8988T (cell line): ENCODE results near the gene P2RY6.
"Not testable (repeated sequence)": the region's sequence is repeated elsewhere in the genome, so short reads cannot be mapped to it uniquely, and the experiment has no call there.

ENCODE experiments used
- DNase-seq: peaks from one replicate; pipeline ENCODE4 v3.0.0; 2011

The P2RY6 gene

GRCh38 chr11:73262851-73263495 is 9.2 kb upstream of the P2RY6 start:
- no peak for DNase-seq

DNA sequence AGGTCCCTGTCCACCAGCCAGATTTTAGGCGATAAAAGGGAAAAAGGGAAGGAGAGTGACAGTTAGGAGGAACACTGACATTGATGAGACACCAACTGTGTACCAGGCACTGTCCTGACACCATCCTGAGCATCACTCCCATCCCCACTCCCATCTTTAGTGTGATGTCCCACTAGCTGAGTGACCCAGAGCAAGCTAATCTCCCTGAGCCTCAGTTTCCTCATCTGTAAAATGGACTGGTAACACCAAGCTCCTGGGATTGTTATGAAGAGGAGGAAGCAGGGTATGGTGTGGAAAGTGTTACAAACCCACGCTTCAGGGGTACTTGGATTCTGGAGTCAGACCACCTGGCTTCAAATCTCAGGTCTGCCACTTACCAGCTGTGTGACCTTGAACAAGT is 8.5 kb upstream of the P2RY6 start:
- DNase-seq = no peak

DNA sequence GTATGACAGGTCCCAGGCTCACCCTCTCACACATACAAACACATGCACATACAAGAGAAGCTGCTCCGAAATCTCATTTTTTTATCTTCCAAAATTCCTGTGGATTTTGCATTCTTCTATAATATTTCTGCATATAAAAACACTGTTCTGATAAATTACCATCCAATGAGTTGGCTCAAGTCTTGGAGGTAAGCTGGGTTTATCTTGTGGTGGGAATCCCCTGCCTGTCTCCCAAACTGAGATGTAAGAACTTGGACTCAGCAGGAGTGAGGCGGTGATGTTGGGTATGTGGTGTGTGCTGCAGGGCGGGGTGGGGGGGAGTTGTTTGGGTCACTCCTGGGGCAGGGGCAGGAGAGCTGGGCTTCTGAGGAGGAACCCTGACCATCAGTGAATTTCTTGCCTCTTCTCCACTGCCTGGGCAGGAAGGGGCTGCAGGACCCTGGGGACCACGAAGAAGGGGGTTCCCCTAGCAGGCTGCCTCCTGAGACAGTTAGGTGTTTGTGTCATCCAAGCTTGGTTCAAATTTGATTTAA is 6.8 kb upstream of the P2RY6 start:
- DNase-seq = no peak

DNA sequence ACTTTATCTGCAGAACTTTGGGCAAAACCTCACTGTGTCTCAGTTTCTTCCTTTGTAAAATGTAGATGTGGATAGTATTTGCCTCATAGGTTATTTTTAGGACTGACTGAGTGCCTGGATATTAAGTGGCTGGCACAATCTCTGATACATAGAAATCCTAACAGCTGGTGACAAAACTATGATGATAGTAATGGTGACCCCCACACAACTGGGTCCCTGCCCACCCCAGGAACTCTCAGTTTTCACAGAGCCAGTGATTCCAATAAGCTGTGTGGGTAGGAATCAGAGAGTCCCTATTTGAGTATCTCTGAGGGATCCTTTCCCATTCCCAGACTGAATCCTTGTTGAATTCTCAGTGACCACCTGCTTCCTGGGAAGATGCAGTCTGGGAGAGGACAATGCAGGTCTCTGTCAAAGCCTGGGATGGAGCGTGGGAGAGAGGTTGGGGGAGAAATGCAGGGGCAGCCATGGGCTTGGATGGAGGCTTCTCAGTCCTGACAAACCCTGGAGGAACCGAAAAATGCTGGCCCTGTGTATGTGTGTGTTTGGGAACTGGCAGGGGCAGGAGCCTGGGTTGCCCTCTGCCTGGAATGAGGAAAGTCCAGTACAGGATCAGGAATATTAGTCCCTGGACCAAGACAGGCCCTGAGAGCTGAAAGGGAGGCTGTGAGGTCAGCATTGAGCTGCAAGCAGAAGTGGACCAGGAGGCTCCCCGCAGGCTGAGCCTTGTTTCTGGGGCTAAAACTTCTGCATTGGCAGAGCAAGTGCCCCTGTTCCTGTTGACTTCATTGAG is 6.1 kb upstream of the P2RY6 start:
- DNase-seq = no peak

- DNase-seq = no peak
Observed at GRCh38 chr11:73266646-73267020, 5.5 kb upstream of the P2RY6 start.

DNA sequence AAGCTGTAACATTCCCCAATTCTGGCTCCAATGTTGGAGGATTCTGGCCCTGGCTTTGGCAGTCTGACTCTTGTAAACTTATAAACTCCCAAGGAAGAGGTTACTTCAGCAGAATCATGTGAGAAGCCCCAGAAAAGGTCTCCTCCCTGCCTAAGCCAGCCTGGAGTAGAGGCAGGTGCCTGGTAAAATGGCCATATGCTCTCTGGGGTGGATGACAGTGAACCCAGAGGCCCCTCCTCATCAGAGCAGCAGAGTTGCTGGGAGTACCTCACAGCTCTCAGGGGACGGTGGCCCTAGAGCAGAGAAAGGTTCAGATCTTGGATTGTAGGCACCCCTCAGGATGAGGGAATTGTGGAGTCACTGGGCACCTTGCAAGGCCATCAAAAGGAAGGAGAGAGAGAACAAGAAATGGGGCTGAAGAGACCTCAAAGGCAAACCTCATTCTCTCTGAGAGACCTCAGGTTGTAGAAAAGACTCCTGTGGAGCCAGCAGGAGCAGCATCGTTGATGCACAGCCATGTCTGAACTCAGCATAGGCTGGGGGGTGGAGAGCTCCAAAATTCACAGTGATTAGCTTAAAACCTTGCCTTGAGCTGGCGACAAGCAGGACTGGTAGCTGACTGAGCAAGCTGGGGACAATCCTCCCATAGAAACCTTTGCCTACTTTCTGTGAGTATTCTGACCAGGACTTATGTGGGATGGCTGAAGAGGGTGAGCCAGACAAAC is 4.9 kb upstream of the P2RY6 start:
- DNase-seq = no peak

- no peak for DNase-seq
Observed at GRCh38 chr11:73267906-73268540, 4.1 kb upstream of the P2RY6 start.

DNA sequence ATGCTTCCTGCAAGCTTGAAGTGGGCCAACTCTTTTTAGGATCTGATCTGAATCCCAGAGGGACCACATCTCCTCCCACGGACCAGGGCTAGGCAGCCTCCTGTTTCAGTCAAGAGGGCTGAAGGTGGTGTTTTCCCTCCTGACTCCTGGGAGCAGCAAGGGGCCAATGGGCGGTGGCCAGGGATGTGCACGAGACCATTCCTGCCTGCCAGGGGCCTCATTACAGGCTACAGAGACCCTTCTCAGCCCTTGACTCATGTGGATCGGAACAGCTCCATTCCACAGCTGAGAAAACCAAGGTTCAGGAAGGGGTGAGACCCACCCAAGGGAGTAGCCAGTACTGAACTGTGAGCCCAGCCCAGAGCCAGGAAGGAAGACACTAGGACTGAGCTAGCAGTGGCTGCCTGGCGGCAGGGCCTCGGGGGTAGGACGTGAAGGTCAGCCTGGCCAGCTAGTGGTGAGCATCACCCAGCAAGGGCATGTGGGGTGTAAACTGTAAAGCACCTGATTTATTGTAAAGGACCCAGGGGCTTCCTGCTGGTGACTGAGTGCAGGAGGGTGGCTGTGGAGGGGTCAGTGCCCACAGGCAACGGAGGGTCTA is 3.4 kb upstream of the P2RY6 start:
- DNase-seq = no peak

- DNase-seq = no peak
Observed at GRCh38 chr11:73269459-73270015, 2.6 kb upstream of the P2RY6 start.

GRCh38 chr11:73270016-73270854 is 1.9 kb upstream of the P2RY6 start:
- DNase-seq = no peak

- DNase-seq = no peak
Observed at GRCh38 chr11:73270855-73271477, 1.2 kb upstream of the P2RY6 start.

DNA sequence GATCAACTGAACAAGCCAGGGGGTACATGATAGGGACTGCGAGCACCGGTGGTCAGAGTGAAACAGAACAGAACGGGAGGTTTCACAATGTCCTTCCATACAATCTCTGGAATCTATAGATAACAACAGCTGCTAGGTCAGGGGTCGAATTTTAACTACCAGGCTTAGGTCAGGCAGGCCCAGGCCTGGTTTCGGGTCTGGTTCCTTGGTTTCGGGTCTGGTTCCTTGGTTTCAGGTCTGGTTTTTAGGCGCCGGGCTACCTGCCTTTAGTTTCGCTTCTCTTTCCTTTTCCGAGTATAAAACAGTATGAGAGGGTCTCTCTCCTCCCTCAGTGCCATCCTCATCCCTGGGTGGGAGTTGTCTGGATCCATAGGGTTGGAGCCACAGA is 666 bp upstream of the P2RY6 start:
- not testable (repeated sequence) for DNase-seq

DNA sequence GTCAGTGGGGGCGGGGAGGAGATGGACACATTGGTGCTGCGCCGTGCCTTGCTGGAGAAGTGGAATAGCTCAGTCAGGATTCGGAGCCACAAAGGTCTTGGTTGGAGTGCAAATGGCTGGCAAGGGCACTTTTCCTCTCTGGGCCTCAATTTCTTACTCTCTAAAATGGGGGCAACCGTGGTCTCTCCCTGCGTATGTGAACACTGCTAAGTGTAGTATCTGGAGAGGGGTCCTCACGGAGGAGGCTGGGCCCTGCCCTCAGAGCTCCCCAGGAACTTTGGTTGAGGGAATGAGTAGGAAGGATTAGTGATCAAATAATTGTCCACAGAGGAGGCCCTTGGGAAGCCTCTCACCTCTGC is 521 bp downstream of the P2RY6 start:
- DNase-seq = no peak

GRCh38 chr11:73273222-73273895 is 1.2 kb downstream of the P2RY6 start:
- peak; percentile 6 for DNase-seq

- not testable (repeated sequence) for DNase-seq
Observed at GRCh38 chr11:73274191-73274590, 2.1 kb downstream of the P2RY6 start.

GRCh38 chr11:73274722-73275380 is 2.7 kb downstream of the P2RY6 start:
- peak; percentile 5 for DNase-seq

GRCh38 chr11:73275381-73275750 is 3.2 kb downstream of the P2RY6 start:
- DNase-seq = no peak

DNA sequence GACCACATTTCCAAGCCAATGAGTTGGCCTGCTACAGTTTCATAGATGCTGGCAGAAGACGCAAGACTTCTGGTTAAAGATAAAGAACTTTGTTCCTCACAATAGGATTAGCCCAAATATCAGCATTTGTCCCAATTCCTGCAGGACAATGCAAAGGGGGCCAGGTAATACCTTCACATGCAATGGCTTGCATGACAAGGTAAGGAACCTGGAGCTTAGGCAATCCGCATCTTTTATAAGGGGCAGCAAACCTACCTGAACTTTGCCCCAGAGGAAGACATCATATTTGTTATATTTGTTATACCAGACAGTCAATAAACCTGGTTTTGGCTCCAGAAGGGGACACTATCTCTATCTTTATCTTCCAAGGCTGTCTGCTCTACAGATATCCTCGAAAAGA is 5.3 kb downstream of the P2RY6 start:
- DNase-seq = no peak

DNA sequence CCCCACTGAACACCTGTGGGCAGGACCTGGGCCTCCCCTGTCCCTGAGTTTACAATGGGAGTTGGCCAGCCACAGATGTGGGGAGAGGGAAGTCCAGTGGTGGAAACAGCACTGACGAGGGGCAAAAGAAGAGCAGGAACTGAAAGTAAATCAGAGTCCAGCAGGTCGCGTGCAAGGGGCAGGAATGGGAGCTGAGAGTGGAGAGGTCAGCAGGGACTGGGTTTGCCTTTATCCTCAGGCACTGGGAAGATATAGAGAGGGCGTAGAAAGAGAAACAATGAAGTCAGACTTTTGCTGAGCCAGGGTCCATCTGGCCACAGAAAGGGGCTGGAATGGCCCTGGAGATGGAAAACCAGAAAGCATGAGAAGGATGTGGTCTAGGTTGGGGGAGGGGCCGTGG is 8.5 kb downstream of the P2RY6 start:
- DNase-seq = no peak

DNA sequence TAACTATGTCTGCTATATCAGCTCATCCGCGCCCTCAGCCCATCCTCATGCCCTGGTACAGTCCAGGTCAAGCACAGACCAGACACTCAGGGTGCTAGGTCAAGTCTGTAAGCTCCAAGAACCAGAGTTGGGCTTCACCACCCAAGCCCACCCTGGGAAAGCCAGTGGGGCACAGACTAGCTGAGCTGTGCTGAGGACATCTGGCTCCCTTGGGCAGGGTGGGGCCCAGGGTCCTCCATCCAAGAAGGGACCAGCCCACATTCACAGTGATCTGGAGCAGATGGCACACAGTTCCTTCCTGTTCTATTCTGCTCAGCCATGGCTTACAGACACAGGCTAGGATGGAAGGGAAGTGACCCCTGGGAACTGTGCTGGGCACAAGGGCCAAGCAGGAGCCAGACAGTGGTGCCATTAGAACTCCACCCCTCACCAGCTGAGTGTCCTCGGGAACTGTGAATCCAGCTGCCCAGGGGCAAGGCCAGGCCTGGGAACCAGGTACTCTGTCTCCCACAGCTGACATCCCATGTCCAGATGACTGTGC is 9.1 kb downstream of the P2RY6 start:
- no peak for DNase-seq
